Endodermal cell (in vitro differentiated cells): ENCODE measurements around the gene ZFP92. TPM values are rescaled to one million over a fixed set of nuclear protein-coding genes. Genes with fewer than 3 reads are reported as not detected.

Experiments used
- DNase-seq: peaks from one replicate; pipeline ENCODE4 v3.0.0-alpha.2; 2017
- H3K27ac ChIP-seq: 2 replicates; pipeline ENCODE4 v1.5.1; 2013; ENCODE audit warnings: mild to moderate bottlenecking, low read depth, low read length, moderate library complexity
- H3K27me3 ChIP-seq: 2 replicates; pipeline ENCODE4 v1.6.1; 2013; ENCODE audit warnings: mild to moderate bottlenecking, low read length, moderate library complexity; ENCODE audit not compliant: insufficient read depth, control insufficient read depth, poor library complexity, severe bottlenecking
- H3K36me3 ChIP-seq: 2 replicates; pipeline ENCODE4 v1.7.0; 2013; ENCODE audit warnings: mild to moderate bottlenecking, low read length, moderate library complexity; ENCODE audit not compliant: control insufficient read depth, insufficient read depth
- H3K4me1 ChIP-seq: one replicate; pipeline ENCODE4 v1.7.0; 2013; ENCODE audit warnings: low read length; ENCODE audit not compliant: control insufficient read depth, insufficient read depth
- H3K4me3 ChIP-seq: 2 replicates; pipeline ENCODE4 v1.5.1; 2013; ENCODE audit warnings: mild to moderate bottlenecking, low read length, moderate library complexity
- H3K9ac ChIP-seq: 2 replicates; pipeline ENCODE4 v1.6.1; 2013; ENCODE audit warnings: mild to moderate bottlenecking, low read length, moderate library complexity; ENCODE audit not compliant: poor library complexity, severe bottlenecking; ENCODE audit errors: extremely low read depth
- H3K9me3 ChIP-seq: 2 replicates; pipeline ENCODE4 v1.6.1; 2013; ENCODE audit warnings: mild to moderate bottlenecking, low read length, moderate library complexity; ENCODE audit not compliant: control insufficient read depth
- H3K27ac Mint-ChIP-seq: 2 replicates; pipeline ENCODE4 v1.8.0; 2020; ENCODE audit warnings: mixed read lengths
- H3K27me3 Mint-ChIP-seq: 2 replicates; pipeline ENCODE4 v1.8.0; 2021; ENCODE audit warnings: mild to moderate bottlenecking, mixed read lengths; ENCODE audit not compliant: insufficient read depth
- H3K36me3 Mint-ChIP-seq: 2 replicates; pipeline ENCODE4 v1.8.0; 2020; ENCODE audit warnings: low read depth, mixed read lengths
- H3K4me1 Mint-ChIP-seq: 2 replicates; pipeline ENCODE4 v1.8.0; 2020; ENCODE audit warnings: mixed read lengths
- H3K4me3 Mint-ChIP-seq: 2 replicates; pipeline ENCODE4 v1.8.0; 2020; ENCODE audit warnings: mild to moderate bottlenecking, moderate library complexity, mixed read lengths
- H3K9me3 Mint-ChIP-seq: 2 replicates; pipeline ENCODE4 v1.8.0; 2020; ENCODE audit warnings: mild to moderate bottlenecking, mixed read lengths
- WGBS, 2 experiments: methylation state at CpG; one replicate each; pipeline versions ENCODE4 v1.1.5 to v1.1.7; 2013; ENCODE audit warnings: missing lambda C conversion rate in 2 of 2, mixed read lengths in 1 of 2; ENCODE audit not compliant: insufficient coverage in 1 of 2, insufficient read length in 1 of 2; 5-methylcytosine and 5-hydroxymethylcytosine counted together
- total RNA-seq, 2 donors: library from RNA; stranded (reverse); fragmentation: NEBNext Ultra II Directional in 1 of 2; extraction: Animal tissue kit (Norgen Biotek cat#: 25700) in 1 of 2; gene quantifications; 2 replicates in 1 of 2; 3 replicates in 1 of 2; pipeline ENCODE4 v1.2.1, GENCODE V29; 2021
- TF ChIP-seq, protein P1 (sequence below): fragments of 200-600 bp; sonication (generic); conservative IDR thresholded peaks from 2 replicates; pipeline ENCODE4 v1.5.0; 2021; ENCODE audit warnings: antibody characterized with exemption, mild to moderate bottlenecking

Gene ZFP92
- total RNA-seq, 2 donors from 2014 or later: 0.29 to 0.31 TPM

- Histone ChIP-seq H3K4me3 (no peak overlapping the region), H3K9me3 (no peaks in the 10 kb centered on the region), H3K4me1 (no peaks in the 10 kb centered on the region), H3K9ac (no peak overlapping the region), H3K27me3 (no peaks in the 10 kb centered on the region), H3K36me3 (no peaks in the 10 kb centered on the region), H3K27ac (no peak overlapping the region)
- peaks cover 9% of the 10 kb centered on the region for H3K36me3 Mint-ChIP-seq
- no peak for DNase-seq
- H3K9me3 Mint-ChIP-seq: peaks cover 57% of the 10 kb centered on the region
- H3K4me3 Mint-ChIP-seq: no peak overlapping the region
- H3K4me1 Mint-ChIP-seq: no peaks in the 10 kb centered on the region
- 84 to 92% methylated on average over 5 to 10 of the region's 10 CpGs for WGBS, 2 experiments
- no peak overlapping the region for H3K27ac Mint-ChIP-seq
- H3K27me3 Mint-ChIP-seq: no peaks in the 10 kb centered on the region
- TF ChIP-seq, protein P1, sequence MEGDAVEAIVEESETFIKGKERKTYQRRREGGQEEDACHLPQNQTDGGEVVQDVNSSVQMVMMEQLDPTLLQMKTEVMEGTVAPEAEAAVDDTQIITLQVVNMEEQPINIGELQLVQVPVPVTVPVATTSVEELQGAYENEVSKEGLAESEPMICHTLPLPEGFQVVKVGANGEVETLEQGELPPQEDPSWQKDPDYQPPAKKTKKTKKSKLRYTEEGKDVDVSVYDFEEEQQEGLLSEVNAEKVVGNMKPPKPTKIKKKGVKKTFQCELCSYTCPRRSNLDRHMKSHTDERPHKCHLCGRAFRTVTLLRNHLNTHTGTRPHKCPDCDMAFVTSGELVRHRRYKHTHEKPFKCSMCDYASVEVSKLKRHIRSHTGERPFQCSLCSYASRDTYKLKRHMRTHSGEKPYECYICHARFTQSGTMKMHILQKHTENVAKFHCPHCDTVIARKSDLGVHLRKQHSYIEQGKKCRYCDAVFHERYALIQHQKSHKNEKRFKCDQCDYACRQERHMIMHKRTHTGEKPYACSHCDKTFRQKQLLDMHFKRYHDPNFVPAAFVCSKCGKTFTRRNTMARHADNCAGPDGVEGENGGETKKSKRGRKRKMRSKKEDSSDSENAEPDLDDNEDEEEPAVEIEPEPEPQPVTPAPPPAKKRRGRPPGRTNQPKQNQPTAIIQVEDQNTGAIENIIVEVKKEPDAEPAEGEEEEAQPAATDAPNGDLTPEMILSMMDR: no peak
These were observed 35.3 kb downstream of the ZFP92 start for GRCh38 chrX:153446636-153446936.

DNA sequence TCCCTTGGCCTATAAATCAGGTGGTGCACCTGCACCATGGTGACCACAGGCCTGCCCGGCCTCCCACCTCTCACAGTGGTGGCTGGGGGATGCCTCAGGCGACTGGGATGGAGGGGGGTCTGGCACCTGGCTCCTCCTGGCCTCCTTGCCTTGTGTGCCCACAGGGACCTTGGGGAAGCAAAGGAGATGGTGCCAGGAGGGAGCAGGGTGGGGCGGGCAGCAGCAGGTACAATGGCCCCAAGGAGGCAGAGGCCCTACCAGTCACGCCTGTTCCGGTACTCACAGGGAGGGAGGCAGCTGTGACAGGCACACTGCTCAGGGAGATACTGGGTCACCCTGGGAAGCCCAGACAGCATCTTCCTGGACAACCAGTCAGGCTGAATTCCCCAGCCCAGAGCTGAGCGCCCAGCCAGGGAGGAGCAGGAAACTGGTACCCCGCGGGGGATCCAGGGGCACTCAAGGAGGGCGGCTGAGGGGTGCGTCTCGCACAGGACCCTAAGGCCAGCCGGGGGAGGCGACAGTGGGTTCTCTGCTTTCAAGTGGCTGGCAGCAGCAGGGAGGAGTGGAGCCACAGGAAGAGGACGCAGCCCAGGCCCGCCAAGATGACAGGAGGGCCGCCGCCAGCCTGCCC lies 35.8 kb downstream of the ZFP92 start:
- no peak for DNase-seq
- H3K27ac Mint-ChIP-seq: no peak overlapping the region
- no peaks in the 10 kb centered on the region for H3K27me3 ChIP-seq
- H3K4me3 ChIP-seq: no peak overlapping the region
- no peak overlapping the region for H3K27ac ChIP-seq
- H3K4me1 ChIP-seq: no peaks in the 10 kb centered on the region
- H3K36me3 ChIP-seq: no peaks in the 10 kb centered on the region
- TF ChIP-seq, protein P1: no peak
- H3K9ac ChIP-seq: no peak overlapping the region
- 89 to 93% methylated on average over 11 to 17 of the region's 17 CpGs for WGBS, 2 experiments
- peaks cover 9% of the 10 kb centered on the region for H3K36me3 Mint-ChIP-seq
- no peak overlapping the region for H3K4me3 Mint-ChIP-seq
- no peaks in the 10 kb centered on the region for H3K27me3 Mint-ChIP-seq
- H3K9me3 ChIP-seq: no peaks in the 10 kb centered on the region
- H3K9me3 Mint-ChIP-seq: peaks cover 59% of the 10 kb centered on the region
- H3K4me1 Mint-ChIP-seq: no peaks in the 10 kb centered on the region

DNA sequence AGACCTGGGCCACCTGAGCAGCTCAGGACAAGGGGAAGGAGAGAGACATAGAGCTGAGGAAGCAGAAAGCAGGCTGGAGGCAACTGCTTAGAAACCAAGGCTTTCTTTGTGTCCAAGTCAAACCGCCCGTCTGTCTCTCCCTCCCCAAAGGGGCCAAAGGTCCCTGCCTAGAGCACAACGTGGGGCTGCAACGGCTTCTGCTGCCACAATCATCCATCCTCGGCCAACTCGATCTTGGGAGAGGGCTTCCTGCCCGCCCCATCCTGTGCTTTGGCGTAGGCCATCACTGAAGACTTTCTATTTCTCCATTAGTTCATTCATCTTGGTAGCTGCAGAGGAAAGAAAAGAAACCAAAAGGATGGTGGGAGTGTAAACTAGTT lies 36.3 kb downstream of the ZFP92 start:
- Histone ChIP-seq H3K27ac (no peak overlapping the region), H3K36me3 (no peaks in the 10 kb centered on the region), H3K4me3 (no peak overlapping the region), H3K9me3 (no peaks in the 10 kb centered on the region), H3K27me3 (no peaks in the 10 kb centered on the region), H3K9ac (no peak overlapping the region), H3K4me1 (no peaks in the 10 kb centered on the region)
- Mint-ChIP-seq H3K36me3 (peaks cover 9% of the 10 kb centered on the region), H3K4me3 (no peak overlapping the region), H3K27ac (no peak overlapping the region), H3K4me1 (no peaks in the 10 kb centered on the region), H3K9me3 (peaks cover 61% of the 10 kb centered on the region), H3K27me3 (no peaks in the 10 kb centered on the region)
- DNase-seq: no peak
- TF ChIP-seq, protein P1: no peak
- 91 to 92% methylated on average over 2 to 7 of the region's 8 CpGs for WGBS, 2 experiments
